GM06990 (cell line): ENCODE results near the gene IFT57.

Experiments used
- DNase-seq: peaks from one replicate; pipeline ENCODE4 v3.0.0-alpha.2; 2011; ENCODE audit not compliant: insufficient read length; ENCODE audit errors: extremely low read depth
- H3K27me3 ChIP-seq: replicated peaks from 2 replicates; pipeline ENCODE4 v1.6.0; 2011; ENCODE audit warnings: low read length; ENCODE audit not compliant: control insufficient read depth, insufficient read depth
- H3K36me3 ChIP-seq: 2 replicates; pipeline ENCODE4 v1.5.1; 2011; ENCODE audit warnings: low read length; ENCODE audit not compliant: control insufficient read depth, insufficient read depth
- H3K4me3 ChIP-seq: replicated peaks from 2 replicates; pipeline ENCODE4 v1.5.1; 2011; ENCODE audit warnings: low read depth, mild to moderate bottlenecking, control low read depth, low read length
- CTCF ChIP-seq: IDR thresholded peaks from 2 replicates; pipeline ENCODE4 v1.5.1; 2011; ENCODE audit warnings: low read length, control low read depth, mild to moderate bottlenecking, inconsistent platforms; ENCODE audit not compliant: insufficient read depth, poor library complexity, severe bottlenecking

Gene IFT57

DNA sequence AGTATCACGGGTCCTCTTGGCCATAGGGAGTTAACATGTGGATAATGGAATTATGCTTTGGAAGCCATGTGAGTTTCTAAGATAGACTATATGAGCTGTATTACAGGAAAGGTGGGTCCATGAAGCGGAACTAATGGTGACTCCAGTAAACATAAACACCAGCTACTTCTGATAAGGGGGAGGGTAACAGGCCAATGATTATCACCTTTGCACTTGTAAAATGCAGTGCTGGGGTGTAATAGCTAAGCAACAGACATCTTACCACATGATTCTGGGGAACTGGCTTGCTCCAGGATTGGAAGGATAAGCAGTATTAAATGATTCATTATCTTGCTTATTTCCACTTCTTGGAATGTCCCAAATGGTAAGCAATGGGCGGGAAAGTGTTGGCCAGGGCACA, 70.0 kb downstream of the IFT57 start:
- Histone ChIP-seq H3K36me3 (no peaks in the 10 kb centered on the region), H3K27me3 (no peaks in the 10 kb centered on the region), H3K4me3 (no peak overlapping the region)
- DNase-seq, result no peak
- no peak for TF ChIP-seq CTCF

DNA sequence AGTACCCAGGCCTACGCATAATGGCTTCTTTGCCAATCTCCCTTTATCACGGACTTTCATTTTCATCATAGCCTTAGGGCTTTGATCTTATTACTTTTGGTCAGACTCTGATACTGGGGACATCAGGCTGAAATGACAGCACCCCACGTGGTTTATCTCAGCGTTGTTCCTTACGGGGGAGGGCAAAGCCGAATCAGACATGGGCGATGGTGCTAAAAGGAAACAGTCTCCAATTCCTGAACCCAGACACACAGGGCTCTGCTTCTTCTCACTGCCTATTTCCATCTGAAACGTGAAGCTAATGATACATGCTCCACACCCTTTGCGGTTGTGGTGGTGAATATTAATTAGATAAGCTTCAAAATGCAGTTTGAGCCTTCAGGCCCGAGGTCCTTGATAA, 72.0 kb downstream of the IFT57 start:
- DNase-seq, result no peak
- Histone ChIP-seq H3K27me3 (no peaks in the 10 kb centered on the region), H3K4me3 (no peak overlapping the region), H3K36me3 (no peaks in the 10 kb centered on the region)
- no peak for TF ChIP-seq CTCF

DNA sequence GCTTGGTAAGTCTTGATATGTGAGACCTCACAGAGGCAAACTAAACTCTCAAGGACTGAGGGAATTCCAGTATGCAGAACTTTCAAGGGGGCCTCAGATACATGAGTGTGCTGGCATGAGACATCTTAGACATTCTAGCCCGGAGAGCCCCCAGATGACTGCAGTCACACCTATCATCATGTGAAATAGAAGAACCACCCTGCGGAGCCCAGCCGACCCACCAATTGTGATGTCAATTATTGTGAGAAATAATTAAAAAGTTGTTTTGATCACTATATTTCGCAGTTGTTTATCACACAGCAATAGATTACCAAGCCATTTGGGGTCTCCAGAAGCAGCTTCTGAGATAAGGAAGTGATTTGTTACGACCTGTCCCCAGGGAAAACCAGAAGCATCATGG, 76.1 kb downstream of the IFT57 start:
- H3K27me3 ChIP-seq, result no peaks in the 10 kb centered on the region
- no peak for DNase-seq
- H3K36me3 ChIP-seq, result no peaks in the 10 kb centered on the region
- H3K4me3 ChIP-seq, result no peak overlapping the region
- no peak for TF ChIP-seq CTCF

DNA sequence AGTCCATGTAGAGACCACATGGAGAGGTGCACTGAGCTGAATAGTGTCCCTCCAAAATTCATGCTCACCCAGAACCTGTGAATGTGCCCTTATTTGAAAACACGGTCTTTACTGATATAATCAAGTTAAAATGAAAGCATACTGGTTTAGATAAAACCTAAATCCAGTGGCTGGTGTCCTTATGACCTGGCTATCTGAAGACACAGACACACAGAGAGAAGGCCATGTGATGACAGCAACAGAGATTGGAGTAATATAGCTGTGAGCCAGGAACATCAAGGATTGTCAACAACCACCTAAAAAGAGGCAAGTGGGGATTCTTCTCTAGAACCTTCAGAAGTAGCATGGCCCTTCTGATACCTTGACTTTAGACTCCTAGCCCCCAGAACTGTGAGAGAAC, 76.6 kb downstream of the IFT57 start:
- no peak for DNase-seq
- H3K4me3 ChIP-seq, result no peak overlapping the region
- H3K27me3 ChIP-seq, result no peaks in the 10 kb centered on the region
- no peak for TF ChIP-seq CTCF
- H3K36me3 ChIP-seq, result no peaks in the 10 kb centered on the region

- Histone ChIP-seq H3K4me3 (no peak overlapping the region), H3K36me3 (peaks cover 13% of the 10 kb centered on the region), H3K27me3 (no peaks in the 10 kb centered on the region)
- TF ChIP-seq CTCF, result no peak
- no peak for DNase-seq
Observed at GRCh38 chr3:108137460-108137814, 84.8 kb downstream of the IFT57 start.
